Bone marrow (tissue), 2 donors: ENCODE data around the gene CLEC2L.

Experiments
- DNase-seq, 2 donors: peaks; one replicate each; lab custom pipeline; 2025; lab: John Stamatoyannopoulos, UW

The CLEC2L gene

DNA sequence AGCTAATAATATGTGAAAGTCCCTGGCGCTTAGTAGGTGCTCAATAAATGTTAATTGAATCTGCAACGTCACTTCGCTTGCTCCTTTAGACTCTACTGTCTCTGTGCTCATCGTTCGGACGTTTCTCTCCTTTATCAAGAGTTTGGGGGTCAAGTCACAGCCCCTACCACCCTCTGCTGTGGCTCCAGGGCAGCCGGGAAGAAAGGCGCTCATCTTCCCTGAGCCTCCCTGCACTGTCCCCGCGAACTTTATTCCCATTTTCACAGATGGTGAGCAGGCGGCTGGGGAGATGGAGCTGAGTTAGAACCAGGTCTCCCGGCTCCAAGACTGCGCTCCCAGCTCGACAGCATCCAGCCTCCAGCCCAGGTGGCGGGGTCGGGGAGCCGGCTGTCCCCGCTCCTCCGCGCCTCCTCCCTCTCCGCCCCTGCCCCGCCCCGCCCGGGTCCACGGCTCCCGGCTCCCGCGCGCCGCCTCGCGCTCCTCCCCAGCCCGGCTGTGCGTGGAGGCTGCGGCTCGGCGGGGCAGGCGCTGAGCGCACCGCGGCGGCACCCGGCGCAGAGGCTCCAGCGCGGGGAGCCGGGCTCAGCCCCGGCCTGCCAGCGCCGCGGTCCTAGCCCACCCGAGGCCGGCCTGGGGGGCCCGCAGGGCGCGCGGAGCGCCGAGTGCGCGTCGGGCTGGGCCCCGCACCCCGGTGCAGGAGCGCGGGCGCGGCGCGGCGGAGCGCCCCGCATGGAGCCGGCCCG is at the start of gene CLEC2L:
Gene CLEC2L (plus strand): TSS at position 487 of the 743 bp plus-strand sequence. CDS start 243 bp downstream, at position 730.
- DNase-seq = no peak

DNA sequence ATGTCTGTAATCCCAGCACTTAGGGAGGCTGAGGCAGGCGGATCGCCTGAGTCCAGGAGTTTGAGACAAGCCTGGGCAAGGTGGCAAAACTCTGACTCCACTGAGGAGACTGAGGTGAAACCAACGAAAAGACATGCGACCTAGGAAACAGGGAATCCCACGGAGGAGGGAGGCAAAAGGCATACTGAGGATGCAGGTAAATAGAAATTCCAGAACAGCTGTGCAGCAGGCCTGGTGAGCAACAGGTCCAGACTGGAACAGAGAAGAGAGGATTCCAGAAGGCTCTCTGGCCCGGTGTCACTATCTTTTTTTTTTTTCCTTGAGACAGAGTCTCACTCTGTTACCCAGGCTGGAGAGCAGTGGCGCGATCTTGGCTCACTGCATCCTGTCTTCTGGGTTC is 47.3 kb upstream of the CLEC2L start:
- DNase-seq = no peak

DNA sequence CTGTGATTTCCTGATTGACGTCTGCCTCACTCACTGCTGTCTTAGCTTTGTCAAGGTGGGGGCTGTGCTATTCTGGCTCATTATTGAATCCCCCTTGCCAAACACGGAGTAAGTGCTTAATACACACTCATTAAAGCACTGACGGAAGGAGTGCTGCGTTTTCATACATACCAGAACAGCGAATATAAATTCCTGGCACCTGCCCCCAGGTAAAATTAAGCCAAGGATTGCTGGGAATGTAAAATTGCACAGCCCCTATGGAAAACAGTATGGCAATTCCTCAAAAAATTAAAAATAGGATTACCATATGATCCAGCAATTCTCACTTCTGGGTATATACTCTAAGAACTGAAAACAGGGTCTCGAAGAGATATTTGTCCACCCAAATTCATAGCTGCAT is 46.6 kb upstream of the CLEC2L start:
- no peak for DNase-seq

DNA sequence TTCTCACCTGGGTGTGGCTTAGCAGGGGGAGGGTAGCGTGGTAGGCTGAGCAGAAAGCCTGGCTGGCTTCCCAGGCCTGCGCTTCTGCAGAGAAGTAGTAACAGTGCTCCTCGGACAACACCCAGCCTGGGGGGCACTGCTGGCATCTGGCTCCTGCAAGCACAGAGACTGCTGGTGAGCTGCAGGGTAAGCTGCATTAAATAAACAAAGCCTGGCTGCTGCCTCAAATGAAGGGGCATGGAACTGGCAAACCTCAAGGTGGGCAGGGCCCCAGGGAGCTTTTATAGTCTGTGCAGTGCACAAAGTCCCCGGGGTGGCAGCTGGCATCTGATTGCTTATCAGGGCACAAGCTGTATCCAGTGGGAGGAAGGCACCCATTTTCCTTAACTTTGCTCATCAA is 43.9 kb upstream of the CLEC2L start:
- no peak for DNase-seq

DNA sequence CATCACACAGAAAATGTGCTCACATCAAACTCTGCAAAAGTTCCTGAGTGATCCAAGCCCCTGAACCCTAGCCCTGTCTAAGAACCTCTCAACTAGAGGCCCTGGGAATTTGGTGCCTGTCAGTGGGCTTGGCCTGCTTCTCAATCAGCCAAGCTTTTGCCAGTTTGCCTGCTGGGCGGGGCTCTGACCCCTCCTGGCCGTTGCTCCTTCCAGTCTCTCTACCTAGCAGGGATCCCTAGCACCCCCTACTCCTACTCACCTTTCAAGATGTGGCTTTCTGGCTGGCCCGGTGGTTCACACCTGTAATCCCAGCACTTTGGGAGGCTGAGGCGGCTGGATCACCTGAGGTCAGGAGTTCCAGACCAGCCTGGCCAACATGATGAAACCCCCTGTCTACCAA is 42.1 kb upstream of the CLEC2L start:
- DNase-seq = no peak

DNA sequence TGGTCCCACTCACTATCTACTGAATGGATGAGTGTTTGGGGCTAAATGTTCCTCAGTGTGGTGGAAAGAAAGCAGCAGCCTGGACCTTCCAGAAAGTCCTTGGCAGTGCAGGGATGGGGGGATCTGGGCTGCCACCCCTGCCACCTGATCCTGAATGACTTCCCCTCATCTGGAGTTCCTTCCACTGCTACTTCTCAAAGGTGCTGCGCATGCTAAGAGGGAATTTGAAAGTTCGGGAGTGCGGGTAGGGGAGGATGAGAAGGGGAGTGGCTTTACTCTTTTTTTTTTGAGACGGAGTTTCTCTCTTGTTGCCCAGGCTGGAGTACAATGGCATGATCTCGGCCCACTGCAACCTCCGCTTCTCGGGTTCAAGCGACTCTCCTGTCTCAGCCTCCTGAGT is 41.4 kb upstream of the CLEC2L start:
- DNase-seq = no peak

DNA sequence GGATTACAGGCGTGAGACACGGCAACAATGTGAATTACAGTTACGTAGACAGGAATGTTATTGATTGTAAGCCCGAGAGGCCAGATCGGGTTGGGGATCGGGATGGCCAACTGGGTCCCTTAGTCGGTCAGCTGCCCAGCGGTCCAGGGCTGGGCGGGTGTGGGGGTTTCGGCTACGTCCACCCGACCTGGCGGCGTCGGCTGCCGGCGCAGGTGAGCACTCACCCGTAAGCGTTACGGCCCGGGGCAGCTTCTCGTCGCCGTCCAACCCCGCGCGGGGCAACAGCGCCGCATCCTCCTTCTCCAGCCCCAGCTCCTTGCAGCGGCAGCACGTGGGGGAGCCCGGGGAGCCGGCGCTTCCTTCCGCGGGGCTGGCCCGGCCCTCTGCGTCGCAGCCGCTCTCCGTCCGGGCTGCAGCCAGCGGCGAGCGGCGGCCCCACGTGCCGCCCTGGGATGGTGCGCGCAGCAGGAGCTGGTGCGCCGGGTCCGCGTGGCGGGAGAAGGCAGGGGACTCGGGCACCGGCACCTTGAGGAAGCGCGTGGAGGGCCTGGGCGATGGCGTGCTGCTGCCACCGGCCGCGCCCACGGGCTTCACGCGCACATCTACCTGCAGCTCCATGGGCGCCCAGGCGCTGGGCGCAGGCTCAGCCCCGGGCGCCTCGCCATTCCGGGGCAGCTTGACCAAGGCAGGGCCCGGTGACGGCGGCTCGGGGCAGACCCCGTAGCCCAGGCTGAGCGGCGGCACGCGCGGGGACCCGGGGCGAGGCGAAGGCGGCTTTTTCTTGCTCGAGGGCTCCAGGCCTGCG is 40.6 kb upstream of the CLEC2L start:
- no peak for DNase-seq

DNA sequence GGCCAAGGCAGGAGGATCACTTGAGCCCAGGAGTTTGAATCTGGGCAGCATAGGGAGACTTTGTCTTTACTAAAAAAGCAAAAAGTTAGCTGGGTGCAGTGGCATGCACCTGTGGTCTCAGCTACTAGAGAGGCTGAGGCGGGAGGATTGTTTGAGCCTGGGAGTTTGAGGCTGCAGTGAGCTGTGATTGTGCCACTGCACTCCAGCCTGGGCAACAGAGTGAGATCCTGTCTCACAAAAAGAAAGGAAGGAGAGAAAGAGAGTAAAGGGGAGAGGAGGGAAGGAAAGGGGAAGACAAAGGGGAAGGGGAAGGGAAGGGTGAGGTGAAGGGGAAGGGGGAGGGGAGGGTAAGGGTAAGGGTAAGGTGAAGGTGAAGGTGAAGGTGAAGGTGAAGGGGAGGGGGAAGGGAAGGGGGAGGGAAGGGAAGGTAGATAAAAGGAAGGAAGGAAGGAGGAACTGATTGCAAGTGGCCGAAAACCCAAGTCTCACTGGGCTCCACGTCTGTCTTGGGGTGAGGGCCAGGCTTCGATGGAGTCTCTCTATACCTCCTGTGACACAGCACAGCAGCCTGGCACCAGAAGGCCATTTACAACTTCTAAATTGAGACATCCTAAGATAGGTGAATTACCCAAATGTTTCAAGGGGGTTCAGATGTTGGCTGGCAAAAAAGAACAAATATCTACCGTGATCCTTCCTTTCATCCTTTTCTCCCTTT is 36.0 kb upstream of the CLEC2L start:
- no peak for DNase-seq

DNA sequence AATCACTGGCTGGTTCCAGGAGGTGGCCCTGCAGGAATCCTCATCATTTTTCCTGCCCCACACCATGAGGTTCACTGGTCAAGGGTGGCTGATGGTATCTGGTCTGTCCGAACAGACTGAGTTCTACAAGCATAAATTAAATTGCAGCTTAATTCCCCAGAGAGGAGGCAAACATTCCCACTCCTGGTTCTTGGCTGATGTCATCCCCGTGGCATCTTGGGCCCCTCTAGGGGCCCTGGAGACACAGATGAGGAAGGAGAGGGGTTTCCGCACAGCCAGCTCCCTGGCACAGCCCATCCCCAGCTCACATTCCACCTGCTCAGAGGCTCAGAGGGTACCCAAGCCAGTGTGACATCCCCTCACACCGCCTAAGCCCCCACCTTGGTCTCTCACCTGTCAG is 34.7 kb upstream of the CLEC2L start:
- no peak for DNase-seq

DNA sequence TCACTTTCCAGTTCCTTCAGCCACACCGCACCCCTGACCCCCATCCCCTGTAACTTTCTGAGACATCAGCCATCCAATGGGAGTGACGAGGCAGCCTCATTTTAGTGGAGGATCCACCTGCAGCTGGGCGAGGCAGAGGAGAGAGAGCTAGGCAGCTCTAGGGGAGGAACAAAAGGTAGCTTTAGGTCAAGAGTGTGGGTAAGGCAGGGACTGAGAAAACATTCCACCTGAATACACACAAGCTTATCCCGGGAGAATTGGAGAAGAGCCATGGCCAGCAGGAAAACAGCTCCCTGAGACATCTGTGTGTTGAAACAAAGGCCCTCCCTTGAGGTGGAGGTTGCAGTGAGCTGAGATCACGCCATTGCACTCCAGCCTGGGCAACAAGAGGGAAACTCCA is 33.4 kb upstream of the CLEC2L start:
- DNase-seq = no peak

DNA sequence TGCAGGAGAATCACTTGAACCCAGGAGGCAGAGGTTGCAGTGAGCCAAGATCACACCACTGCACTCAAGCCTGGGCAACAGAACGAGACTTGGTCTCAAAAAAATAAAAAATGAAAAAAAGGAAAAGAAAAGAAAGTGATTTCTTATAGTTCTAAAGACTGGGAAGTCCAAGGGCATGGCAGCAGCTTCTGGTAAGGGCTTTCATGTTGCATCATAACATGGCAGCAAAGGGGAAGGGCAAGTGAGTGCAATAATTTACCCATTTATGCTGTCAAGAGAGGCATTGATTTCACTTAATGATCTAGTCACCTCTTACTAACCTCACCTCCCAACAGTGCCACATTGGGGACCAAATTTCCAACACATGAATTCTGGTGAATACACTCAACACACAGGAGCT is 31.2 kb upstream of the CLEC2L start:
- DNase-seq = no peak

DNA sequence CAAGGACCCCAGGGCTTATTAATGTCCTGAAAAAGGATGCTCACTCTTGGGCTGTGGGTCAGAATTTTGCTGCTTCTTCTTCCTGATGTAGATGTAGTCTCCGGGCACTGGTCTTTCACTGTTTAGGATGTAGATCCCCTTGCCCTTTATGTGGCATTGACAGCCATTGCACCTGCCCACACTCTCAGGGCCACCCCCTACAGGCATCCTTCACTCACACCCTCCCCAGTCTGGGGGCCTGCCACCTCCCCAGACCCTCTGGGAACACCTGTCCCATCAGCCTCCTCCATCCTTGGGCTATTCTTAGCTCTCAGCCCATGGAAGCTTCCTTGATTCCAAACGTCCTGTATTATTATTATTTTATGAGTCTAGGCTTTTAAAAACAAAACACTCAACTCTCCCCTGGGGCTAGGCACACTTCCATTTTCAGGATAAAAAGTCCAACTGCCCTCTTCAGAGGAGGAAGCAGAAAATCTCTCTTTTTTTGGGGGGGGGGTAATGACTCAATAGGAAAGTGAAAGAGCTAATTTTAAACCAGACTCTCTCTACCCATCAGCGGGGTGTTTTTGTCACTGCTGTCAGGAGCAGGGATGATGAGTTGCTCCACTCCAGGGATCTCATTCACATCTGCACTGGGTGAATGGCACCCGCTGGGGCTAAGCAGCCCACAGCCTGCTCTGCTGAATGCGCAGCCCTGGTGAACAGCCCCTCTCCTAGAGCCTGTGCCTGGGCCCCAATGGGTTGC is 28.5 kb upstream of the CLEC2L start:
- DNase-seq = peak in 1 of 2 donors; percentile 52

DNA sequence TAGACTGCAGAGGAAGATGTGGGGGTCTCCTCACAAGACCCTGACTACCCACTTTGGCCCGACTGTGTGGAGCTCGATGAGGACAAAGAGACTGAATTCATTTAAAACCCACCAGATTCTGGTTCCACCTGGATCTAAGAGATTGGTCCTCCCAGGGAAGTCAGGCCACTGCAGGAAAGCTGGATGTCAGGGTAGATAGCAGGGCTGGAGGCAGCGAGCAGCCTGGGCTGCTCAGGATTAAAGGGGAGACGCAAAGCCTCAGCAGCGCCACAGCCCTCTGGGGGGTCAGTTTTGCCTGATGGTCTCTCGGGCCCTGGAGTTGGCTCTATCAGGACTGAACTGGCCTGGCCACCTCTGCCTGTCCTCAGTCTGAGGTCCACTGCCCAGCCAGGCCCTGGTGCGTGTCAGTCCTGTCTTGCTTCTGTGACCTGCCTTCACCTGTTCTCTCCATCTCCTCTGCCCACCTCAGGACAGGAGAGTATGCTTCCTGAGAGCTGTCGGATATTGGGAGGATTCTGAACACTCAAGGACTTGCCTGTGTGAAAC is 27.8 kb upstream of the CLEC2L start:
- no peak for DNase-seq

DNA sequence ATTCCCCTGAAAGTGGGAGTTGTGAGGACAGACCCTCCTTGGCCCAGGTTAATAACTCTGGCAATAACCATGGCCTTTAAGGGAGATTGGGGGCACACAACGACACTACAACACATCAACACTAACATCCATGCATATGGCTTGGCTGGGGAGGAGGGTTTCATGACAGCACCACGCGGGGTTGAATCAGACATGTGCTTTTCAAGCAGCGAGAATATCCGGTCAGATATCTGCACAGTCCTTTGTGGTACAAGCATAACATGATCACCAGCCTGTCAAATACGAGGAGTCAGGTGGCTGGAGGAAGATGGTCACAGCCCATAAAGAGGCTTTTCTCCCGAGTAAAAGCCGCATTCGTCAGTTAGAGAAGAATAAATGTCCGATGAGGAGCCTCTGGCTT is 27.0 kb upstream of the CLEC2L start:
- DNase-seq = no peak

DNA sequence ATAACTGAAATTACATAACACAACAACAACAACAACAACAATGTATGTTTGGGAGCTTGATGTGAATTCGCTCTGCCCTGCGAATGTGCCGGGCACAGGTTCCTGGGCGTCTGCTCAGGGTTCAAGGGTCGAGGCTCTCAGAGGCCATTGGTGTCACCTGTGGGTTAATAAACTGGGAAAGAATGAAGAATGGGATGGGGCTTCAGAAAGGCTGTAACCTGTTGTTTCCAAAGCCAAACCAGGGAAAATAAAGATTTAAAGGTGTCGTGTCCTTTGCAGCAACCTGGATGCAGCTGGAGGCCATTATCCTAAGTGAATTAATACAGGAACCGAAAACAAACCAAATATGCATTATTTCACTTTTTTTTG is 22.7 kb upstream of the CLEC2L start:
- DNase-seq = no peak

DNA sequence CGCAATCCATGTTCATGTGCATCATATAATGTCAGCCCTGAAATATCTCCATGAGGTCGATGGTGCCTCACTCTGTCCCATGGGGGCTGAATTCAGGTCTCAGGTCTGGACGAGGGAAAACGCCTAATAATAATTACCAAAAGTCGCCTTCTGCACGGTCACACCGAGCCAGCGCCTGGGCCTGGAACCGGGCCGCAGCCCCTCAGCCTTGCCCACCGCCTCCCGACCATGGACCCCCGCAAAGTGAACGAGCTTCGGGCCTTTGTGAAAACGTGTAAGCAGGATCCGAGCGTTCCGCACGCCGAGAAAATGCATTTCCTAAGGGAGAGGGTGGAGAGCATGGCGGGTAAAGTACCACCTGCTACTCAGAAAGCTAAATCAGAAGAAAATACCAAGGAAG is 21.3 kb upstream of the CLEC2L start:
- no peak for DNase-seq

DNA sequence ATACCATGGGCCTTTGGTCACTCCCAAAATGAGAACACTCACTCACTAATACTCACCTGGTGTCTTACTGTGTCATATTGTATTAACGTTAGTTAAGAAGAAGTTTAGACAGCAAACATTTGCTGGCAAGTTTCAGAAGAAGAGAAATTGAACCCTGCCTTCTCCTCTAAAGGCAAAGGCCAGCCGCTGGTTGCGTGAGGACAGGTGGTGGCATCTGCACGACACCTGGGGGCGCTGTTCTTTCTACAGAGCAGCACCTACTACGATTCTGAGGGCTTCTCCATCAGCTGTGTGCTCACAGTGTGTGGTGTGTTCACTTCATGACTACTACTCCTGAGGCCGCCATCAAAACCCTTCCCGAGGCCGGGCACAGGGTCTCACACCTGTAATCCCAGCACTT is 17.9 kb upstream of the CLEC2L start:
- no peak for DNase-seq

DNA sequence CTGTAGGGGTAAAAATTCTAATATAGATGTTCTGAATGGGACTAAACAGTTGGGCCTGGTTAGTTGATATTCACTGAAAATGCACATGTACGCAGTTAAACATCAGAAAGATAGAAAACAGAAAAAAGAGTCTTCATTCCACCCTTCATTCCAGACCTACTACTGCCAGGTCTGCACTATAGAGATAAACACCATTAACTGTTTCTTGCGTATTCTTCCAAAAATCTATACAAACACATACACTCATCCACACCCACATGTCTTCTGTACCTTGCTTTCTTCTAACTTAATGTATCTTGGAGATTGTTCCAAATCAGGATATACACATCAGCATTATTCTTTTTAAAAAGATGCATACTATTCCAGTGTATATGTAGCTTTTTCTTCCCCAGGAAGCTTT is 13.9 kb upstream of the CLEC2L start:
- no peak for DNase-seq

DNA sequence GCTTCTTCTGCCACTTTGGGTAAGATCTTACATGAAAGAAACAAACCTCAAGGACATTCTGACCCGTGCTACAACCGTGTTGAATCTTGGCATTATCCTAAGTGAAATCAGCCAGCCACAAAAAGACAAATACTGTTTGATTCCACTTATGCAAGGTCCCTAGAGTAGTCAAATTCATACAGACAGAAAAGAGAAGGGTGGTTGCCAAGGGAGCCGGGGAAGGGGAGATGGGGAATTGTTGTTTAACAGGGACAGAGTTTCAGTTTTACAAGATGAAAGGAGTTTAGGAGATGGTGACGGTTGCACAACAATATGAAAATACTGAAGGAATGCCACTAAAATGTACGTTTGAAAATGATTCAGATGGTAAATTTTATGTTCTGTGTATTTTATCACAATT is 12.2 kb upstream of the CLEC2L start:
- no peak for DNase-seq

DNA sequence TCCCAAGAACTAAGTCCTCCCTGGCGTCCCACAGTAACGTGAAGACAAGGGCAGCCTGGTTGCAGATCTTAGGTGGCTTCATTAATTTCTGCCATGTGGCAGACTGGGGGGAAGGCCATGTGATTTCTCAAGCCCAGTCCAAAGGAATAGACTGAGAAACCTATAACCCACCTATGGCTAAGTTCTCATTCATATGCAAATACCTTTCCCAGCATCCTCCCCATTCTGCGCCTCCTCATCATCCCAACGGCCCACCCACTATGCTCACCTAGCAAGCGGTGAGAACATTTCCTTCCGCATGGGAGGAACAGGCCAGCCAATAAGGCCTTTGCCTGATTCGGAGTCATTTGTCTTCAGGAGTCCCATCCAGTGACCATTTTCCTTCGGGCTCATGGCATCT is 8.2 kb upstream of the CLEC2L start:
- no peak for DNase-seq

DNA sequence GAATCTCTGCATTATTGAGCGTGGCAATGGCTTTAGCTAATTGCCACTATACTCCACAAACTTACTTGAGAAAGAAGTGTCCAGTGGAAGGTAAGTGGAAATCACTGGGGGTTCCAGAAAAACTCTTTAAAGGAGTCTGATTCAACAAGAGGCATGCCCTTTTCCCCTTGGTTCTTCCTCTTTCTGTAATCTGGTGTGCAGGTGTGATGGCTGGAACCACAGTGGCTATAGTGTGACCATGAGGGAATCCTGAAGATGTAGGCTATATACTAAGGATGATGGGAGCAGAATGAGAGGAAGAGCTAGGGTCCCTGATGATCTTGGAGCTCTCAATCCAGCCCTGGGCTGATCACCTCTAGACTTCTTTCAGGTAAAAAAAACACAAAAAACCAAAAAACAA is 2.0 kb upstream of the CLEC2L start:
- DNase-seq = no peak

DNA sequence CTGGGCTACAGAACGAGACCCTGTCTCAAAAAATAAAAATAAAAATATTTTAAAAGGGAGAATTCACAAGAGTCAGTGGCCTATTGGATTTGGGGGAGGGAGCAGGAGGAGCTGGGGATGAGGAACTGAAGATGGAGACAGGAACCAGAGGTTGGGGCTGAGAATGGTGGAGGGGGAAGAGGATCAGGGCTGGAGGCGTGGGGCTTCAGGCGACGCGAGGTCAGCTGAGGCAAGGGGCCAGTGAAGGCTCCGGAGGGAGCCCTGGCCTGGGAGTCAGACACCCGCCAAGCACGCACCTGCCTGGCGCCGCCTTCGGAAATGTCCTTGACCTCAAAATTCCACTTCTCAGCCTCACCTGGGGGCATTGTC is 671 bp upstream of the CLEC2L start:
- no peak for DNase-seq
